ENCODE data around the gene ACACA.
A peak's percentile ranks its signal among the peaks of the same experiment; 100 is the strongest.
"Not testable (repeated sequence)": the region's sequence is repeated elsewhere in the genome, so short reads cannot be mapped to it uniquely, and the experiment has no call there.

The ACACA gene

GRCh38 chr17:37089956-37090355 lies 316.7 kb downstream of the ACACA start:
- DNase-seq = peak; percentile 60

DNA sequence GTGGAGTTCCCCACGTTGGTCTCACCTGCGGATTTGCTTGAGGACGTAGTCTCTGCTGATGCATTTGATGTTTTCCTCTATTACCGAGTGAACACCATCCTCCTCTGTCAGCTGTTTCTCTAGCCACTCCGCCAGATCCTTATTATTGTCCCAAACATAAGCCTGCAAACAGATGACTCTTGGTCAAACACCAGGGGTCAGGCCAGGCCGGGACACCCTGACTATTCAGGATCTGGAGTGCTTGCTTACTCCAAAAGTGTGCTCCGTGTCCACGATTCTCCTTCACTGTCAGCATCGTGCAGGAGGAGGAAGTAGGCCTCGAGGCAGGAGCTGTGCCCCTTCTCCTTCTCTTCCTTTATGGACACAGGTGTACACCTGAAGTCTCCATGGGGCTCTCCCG lies 317.7 kb downstream of the ACACA start:
- no peak for DNase-seq

- DNase-seq = no peak
These were observed 318.2 kb downstream of the ACACA start for GRCh38 chr17:37088459-37088858.

GRCh38 chr17:37087683-37088082 lies 319.0 kb downstream of the ACACA start:
- DNase-seq = no peak

GRCh38 chr17:37086948-37087347 lies 319.7 kb downstream of the ACACA start:
- no peak for DNase-seq

GRCh38 chr17:37086334-37086733 lies 320.3 kb downstream of the ACACA start:
- DNase-seq = no peak

- DNase-seq = no peak
These were observed 322.3 kb downstream of the ACACA start for GRCh38 chr17:37084372-37084771.

DNA sequence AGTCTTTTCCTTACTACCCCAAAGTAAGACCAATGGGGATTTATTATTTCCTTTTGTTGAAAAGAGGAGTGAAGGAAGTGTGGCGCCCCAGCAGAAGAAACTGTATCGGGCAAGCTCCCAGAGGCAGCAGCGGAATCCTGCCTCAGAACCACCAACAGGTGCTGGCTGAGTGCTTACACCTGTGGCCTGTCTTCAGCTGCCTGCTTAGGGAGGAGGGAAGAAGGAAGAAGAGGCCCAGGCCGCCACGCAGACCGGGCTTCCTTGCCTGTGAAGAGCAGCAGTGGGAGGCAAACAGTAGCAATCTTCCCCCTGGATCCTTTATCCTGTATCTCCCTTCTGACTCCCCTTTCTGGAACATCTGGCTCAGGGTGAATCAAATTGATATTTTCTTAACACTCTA lies 323.2 kb downstream of the ACACA start:
- no peak for DNase-seq

- DNase-seq = no peak
These were observed 323.7 kb downstream of the ACACA start for GRCh38 chr17:37082985-37083384.

DNA sequence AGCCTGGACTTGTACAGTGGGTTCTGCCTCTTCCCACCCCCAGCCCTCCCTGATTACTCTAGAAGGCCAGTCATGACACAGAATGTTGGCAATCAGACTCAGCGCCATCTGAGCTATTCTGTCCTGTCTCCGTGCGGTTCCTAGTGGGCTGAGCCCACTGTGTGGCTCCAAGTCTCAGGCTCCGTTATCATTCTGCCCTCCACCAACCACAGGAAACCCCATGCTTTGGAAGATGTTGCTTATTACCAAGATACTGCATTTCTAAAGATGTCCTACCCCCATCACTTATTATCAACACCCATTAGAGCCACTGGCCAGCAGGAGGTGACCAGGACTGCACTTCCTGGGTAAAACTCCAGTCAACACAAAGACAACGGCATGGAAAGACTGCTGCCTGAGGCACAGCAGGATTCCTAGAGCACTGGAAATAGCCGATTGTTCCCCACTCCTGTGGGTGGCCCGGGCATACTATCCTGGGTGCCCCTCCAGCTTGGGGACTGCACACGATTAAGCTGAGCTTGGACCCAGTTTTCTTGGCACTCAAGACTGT lies 324.2 kb downstream of the ACACA start:
- DNase-seq = no peak

DNA sequence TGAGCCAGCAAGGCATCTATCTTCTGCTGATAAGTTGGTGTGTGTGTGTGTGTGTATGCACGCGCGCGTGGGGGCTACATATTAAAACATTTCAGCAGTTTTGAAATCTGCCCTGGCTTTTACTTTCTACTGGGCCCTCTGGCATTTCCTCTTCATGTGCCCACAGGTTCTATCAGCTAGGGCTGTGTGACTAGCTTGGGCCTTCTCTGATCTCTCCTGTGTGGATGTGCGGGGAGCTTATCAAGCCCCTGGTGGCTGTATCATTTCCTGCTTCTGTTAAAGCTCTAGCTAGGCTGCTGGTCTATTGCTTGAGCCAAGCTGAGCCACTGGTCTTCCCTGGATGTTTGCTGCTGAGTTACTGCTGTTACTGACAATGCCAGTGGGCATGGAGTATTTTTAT lies 325.3 kb downstream of the ACACA start:
- DNase-seq = peak; percentile 15

DNA sequence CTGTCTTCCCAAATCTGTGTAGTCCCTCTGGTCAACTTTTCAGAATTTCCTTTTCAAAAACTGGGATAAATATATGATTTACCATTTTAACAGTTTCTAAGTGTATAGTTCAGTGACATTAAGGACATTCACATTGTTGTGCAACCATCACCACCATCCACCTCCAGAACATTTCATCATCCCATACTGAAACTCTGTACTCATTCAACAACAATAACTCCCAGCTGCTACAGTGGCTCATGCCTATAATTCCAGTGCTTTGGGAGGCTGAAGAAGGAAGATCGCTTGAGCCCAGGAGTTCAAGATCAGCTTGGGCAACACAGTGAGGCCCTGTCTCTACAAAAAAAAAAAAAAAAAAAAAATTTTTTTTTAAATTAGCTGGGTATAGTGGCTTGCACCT lies 326.9 kb downstream of the ACACA start:
- DNase-seq = peak; percentile 59

DNA sequence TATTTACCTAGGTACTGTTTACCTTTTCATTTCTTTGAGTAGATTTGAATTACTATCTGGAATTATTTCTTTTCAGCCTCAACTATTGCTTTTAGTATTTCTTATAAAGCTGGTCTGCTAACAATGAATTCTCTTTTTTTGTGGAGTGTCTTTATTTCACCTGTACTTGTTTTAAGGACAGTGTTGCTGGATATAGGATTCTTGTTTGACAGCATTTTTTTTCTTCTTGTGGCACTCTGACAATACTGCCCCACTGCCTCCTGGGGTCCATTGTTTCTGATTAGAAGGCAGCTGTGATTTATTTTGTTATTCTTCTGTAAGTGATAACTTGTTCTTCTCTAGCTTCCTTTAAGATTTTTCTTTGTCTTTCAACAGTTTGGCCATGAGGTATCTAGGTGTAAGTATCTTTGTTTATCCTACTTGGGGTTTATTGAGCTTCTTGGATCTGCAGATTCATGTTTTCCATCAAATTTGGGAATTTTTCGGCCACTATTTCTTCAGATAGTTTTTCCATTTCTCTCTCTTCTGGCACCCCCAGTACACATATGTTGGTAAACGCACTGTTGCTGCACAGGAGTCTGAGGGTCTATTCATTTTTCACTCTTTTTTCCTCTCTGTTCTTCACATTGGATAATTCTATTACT lies 327.4 kb downstream of the ACACA start:
- DNase-seq = no peak

DNA sequence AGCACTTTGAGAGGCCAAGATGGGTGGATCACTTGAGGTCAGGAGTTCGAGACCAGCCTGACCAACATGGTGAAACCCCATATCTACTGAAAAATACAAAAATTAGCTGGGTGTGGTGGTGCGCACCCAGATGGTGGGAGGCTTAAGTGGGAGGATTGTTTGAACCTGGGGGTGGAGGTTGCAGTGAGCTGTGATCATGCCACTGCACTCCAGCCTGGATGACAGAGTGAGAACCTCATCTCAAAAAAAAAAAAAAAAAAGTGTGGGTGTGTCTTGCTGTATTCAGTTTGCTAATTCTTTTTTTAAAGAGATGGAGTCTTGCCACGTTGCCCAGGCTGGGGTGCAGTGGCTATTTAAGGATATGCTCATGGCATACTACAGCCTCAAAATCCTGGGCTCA lies 333.2 kb downstream of the ACACA start:
- DNase-seq = not testable (repeated sequence)

DNA sequence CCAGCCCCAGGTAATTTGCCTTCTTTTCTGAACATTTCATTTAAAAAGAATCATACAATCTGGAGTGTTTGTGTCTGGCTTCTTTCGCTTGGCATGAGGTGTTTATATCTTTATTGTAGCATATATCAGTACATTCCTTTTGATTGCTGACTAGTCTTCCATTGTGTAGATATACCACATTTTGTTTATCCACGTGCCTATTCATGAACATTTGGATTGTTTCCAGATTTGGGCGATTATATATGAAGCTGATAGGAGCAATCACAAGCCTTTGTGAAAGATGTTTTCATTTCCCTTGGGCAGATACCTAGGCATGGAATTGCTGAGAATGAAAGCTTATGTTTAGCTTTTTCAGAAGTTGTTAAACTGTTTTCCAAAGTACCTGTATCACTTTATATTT lies 337.5 kb downstream of the ACACA start:
- no peak for DNase-seq

DNA sequence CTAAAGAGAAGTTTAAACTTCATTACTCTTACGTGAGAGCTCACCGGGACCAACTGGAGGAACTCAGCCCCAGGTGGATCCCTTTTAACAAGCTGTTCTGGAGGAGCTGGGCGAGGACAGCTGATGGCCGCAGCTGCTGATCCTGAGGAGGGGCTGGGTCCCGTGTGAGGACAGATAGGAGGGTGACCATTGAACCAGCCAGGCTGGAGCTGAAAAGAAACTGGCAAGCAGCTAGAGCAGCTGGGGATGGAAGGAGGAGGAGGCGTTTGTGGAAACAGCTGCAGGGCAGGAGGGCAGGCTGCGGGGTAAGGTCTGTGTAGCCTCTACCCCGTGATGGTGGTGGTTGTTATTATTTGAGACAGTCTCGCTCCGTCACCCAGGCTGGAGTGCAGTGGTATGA lies 338.4 kb downstream of the ACACA start:
- no peak for DNase-seq

- DNase-seq = no peak
These were observed 339.0 kb downstream of the ACACA start for GRCh38 chr17:37067555-37068111.

DNA sequence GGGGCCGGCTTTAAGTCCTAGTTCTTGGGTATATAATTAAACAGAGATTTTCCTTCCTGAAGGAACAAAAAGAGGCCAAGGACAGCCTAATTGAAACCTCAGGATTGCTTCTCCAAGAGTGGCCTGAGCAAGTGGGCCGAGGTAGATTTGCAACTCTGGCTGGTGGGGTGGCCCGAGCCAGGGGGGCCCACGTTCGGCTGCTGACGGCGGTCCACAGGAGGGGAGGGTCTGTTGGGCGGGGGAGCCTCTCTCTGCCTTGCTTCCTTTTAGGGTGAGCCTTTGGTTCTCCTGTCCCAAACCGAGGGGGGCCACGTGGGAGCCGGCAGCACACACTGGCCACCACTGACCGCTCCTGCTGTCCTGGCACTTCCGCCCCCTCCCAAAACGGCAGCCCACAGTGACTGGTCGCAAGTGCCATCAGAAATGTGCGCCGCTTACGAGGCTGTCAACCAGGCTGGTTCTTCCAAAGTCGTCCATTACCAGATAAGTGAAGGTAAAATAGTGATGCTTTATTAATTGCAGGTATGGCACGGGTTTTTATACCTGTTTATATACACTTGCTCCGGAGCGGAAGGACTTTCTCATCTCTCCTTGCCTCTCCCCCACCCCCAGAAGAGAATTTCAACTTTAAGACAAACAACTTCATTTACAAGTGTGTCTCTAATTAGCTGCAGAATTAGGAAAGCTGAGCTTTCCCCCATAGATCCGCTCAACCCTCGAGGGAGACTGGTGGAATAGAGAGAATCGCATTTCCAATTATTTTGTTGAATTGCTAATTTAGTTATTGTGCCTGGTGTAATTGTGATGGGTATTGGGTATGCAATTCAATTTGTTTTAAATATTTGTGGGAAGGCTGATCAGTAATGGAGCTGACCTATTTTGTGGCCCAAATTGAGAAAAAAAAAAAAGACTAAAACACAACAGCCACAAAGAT lies 340.0 kb downstream of the ACACA start:
- DNase-seq = no peak

DNA sequence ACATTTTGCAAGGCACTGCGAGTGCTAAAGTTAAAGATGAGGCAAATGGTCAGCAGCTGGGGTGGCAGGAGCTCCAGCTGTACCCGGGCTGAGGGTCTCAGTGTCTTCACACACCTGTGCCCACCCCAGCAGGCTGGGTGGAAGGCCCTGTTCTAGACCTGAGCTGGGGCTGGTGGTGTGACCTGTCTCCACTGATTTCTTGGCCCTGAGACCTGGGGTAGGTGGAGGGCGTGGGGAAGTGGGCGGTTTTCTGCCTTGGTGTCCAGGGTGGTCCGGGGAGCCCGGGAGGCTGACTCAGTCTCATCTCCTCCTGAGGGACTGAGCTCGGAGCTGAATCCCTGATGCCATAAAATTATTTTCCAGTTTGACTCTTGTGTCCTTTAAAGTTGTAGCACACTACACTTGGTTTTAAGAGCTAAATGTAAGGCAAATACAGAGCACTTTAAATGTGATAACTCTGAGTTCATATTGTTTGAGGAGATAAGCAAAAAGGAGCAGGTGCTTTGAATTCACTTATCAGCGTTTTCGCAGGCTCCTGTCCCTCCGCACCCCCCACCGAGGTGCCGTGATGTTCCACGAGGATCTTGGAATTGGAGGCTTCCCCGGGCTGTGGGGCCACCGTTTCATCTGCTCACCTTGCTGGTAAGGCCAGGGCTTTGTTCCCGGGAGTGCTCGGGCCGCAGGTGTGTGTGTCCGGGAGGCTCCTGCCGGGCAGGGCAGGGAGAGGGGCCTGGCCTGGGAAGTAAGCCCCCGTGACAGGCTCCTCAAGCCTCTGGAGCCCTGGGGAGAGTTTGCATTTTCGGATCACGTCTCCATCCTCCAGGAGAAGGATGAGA lies 340.9 kb downstream of the ACACA start:
- DNase-seq = no peak

DNA sequence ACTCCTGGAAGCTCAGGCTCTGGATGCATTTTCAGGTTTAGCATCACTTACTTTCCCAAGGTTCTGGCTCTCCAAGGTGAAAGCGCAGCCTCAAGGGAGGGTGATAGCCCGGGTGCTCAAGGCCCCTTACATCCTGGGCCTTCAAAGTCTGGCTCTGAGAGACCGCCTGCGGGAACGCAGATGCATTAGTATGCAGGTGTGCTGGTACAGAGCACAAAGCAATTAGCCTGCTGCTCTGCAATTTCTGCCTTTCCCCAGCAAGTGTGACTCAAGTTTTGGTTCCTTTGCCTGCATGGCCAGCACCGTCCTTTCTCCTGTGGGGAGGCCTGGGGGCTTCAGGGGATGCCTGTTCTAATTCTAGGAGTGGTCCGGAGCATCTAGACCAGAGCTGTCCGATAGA lies 341.7 kb downstream of the ACACA start:
- DNase-seq = no peak

DNA sequence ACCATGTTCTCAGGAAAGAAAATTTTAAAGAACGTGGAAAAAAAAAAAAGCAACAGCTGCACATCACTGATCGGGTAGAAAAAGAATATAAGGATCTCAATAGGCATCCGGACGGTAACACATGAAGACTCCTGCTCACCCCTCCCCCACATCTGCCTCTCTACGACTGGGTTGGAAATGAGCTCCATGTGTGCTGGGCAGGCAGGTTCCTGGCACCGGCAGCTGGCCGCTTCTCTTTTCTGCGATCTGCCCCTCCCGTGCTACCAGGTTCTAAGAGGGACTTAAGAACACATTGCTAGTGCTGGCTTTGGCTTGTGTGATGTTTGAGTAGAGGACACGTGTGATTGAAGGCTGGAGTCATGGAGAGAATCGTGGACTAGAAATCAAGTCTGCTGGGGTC lies 342.4 kb downstream of the ACACA start:
- DNase-seq = no peak

- DNase-seq = no peak
These were observed 344.6 kb downstream of the ACACA start for GRCh38 chr17:37062021-37062420.

DNA sequence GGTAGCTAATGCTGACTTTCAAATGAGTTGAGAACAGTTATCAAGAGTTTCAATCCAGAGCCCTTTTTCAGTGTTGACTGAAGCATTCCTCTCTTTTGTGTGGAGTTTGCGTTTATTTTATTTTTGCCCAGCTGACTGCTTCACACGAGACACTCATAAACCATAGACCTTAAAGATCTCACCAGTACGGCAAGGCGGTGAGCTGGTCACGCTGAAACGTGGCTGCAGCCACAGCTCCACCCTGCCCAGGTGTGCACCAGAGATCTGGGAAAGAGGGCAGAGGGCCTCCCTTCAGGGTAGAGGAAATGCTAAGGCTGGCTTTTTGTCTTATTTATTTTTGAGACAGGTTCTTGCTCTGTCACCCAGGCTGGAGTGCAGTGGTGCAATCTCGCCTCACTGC lies 345.7 kb downstream of the ACACA start:
- no peak for DNase-seq

Data from inflammatory macrophage treated with lipopolysaccharide for 4 hours (primary cell).